HepG2 (cell line): Measurements from ENCODE around the gene ATP13A5. TPM values are rescaled to one million over a fixed set of nuclear protein-coding genes. Genes with fewer than 3 reads are reported as not detected.

Experiments
- ATAC-seq: fragments of 200-7000 bp; cut with Tn5 transposase; 3 replicates; pipeline ENCODE4 v1.9.1; 2020; ENCODE audit warnings: mild to moderate bottlenecking, moderate library complexity
- BruUV-seq: library from RNA; stranded (reverse); fragments of 400-500 nt; replicated peaks from 2 replicates; lab custom pipeline; 2021; lab: Mats Ljungman, UMichigan
- CTCF ChIA-PET: fragments of 300-600 bp; formaldehyde crosslinking; extraction: SDS; loops from one replicate; lab custom pipeline; 2021; ENCODE audit warnings: low total read pairs, inconsistent platforms, low intra/inter-chr PET ratio; lab: Yijun Ruan, JAX
- POLR2A ChIA-PET: fragments of 350-600 bp; sonication (Branson Sonifier 250); formaldehyde crosslinking; loops from one replicate; lab custom pipeline; 2020; ENCODE audit warnings: antibody characterized with exemption, inconsistent platforms; lab: Yijun Ruan, JAX
- DNase-seq: peaks from one replicate; pipeline ENCODE4 v3.0.0-alpha.2; 2015; ENCODE audit warnings: low spot score
- FAIRE-seq: peaks from 3 replicates; lab custom pipeline; 2011; peaks lifted over from hg19 to GRCh38; lab: Jason Lieb, UNC
- H2AFZ ChIP-seq: one replicate; pipeline ENCODE4 v1.6.1; 2011; ENCODE audit warnings: low read length, inconsistent platforms
- H3K27ac ChIP-seq: fragments of 300-600 bp; 3 replicates; pipeline ENCODE4 v1.8.0; 2011; ENCODE audit warnings: mixed run types, mild to moderate bottlenecking, mixed read lengths, low read length, inconsistent platforms; ENCODE audit not compliant: insufficient read depth; ENCODE audit errors: extremely low read length
- H3K27me3 ChIP-seq, 2 experiments: fragments of 200-600 bp in 1 of 2; 2 replicates in 1 of 2; 3 replicates in 1 of 2; pipeline versions ENCODE4 v1.6.0 to v1.8.0; 2011; ENCODE audit warnings: low read length in 2 of 2, mild to moderate bottlenecking in 2 of 2, moderate library complexity in 2 of 2, inconsistent platforms in 1 of 2; ENCODE audit not compliant: insufficient read depth in 2 of 2, control insufficient read depth in 1 of 2
- H3K36me3 ChIP-seq, 2 experiments: fragments of 200-600 bp in 1 of 2; replicated peaks in 1 of 2; 2 replicates in 1 of 2; 3 replicates in 1 of 2; pipeline versions ENCODE4 v1.5.1 to v1.8.0; 2011; ENCODE audit warnings: low read length in 2 of 2, inconsistent platforms in 1 of 2; ENCODE audit not compliant: insufficient read depth in 2 of 2, control insufficient read depth in 1 of 2
- H3K4me1 ChIP-seq: 2 replicates; pipeline ENCODE4 v1.5.1; 2012; ENCODE audit warnings: low read length, inconsistent platforms; ENCODE audit not compliant: insufficient read depth
- H3K4me2 ChIP-seq: 2 replicates; pipeline ENCODE4 v1.6.0; 2011; ENCODE audit warnings: low read depth, low read length, inconsistent platforms
- H3K4me3 ChIP-seq, 3 experiments: fragments of 200-600 bp in 1 of 3; sonication (generic), shearing (Covaris generic) in 1 of 3; replicated peaks in 1 of 3; 2 replicates each; pipeline ENCODE4 v1.5.1; 2011 to 2016; ENCODE audit warnings: low read length in 3 of 3, inconsistent platforms in 2 of 3, low read depth in 2 of 3, mild to moderate bottlenecking in 2 of 3, control low read depth in 1 of 3, mixed read lengths in 1 of 3; ENCODE audit not compliant: insufficient read depth in 1 of 3
- H3K79me2 ChIP-seq: one replicate; pipeline ENCODE4 v1.6.1; 2011; ENCODE audit warnings: low read length, inconsistent platforms; ENCODE audit not compliant: insufficient read depth
- H3K9ac ChIP-seq: 2 replicates; pipeline ENCODE4 v1.6.0; 2011; ENCODE audit warnings: mild to moderate bottlenecking, low read depth, low read length, inconsistent platforms; ENCODE audit not compliant: insufficient read depth
- H3K9me3 ChIP-seq: 2 replicates; pipeline ENCODE4 v1.5.1; 2012; ENCODE audit warnings: mild to moderate bottlenecking, low read length
- H4K20me1 ChIP-seq: 2 replicates; pipeline ENCODE4 v1.6.0; 2011; ENCODE audit warnings: inconsistent platforms, mild to moderate bottlenecking, low read length, moderate library complexity; ENCODE audit not compliant: insufficient read depth
- BRD4 ChIP-seq: sonication (generic); formaldehyde crosslinking; IDR thresholded peaks from 2 replicates; pipeline ENCODE4 v1.4.0; 2020; ENCODE audit warnings: missing genetic modification reagents
- CBFB ChIP-seq: sonication (generic); formaldehyde crosslinking; IDR thresholded peaks from 2 replicates; pipeline ENCODE4 v1.4.0; 2020; ENCODE audit warnings: missing genetic modification reagents
- ELF3 ChIP-seq: IDR thresholded peaks from 2 replicates; pipeline ENCODE4 v1.6.1; 2016; ENCODE audit warnings: missing genetic modification reagents, missing compliant biosample characterization
- FOSL2 ChIP-seq: sonication (generic); formaldehyde crosslinking; IDR thresholded peaks from 2 replicates; pipeline ENCODE4 v1.4.0; 2020; ENCODE audit warnings: missing genetic modification reagents
- FOXO4 ChIP-seq: sonication (generic); formaldehyde crosslinking; conservative IDR thresholded peaks from 2 replicates; pipeline ENCODE4 v1.8.1; 2023; ENCODE audit warnings: missing genetic modification reagents
- GPN1 ChIP-seq: sonication (generic); formaldehyde crosslinking; IDR thresholded peaks from 2 replicates; pipeline ENCODE4 v1.5.1; 2020; ENCODE audit warnings: missing genetic modification reagents, borderline replicate concordance
- SNAPC2 ChIP-seq: sonication (generic); formaldehyde crosslinking; IDR thresholded peaks from 2 replicates; pipeline ENCODE4 v1.8.1; 2022; ENCODE audit warnings: mild to moderate bottlenecking, missing genetic modification reagents
- SOX5 ChIP-seq: IDR thresholded peaks from 2 replicates; pipeline ENCODE4 v1.6.1; 2016; ENCODE audit warnings: borderline replicate concordance
- TMF1 ChIP-seq: sonication (generic); formaldehyde crosslinking; IDR thresholded peaks from 2 replicates; pipeline ENCODE4 v1.8.1; 2022; ENCODE audit warnings: low read depth, missing genetic modification reagents
- ZFP36L1 ChIP-seq: sonication (generic); formaldehyde crosslinking; IDR thresholded peaks from 2 replicates; pipeline ENCODE4 v1.8.0; 2022; ENCODE audit warnings: mild to moderate bottlenecking, missing genetic modification reagents, moderate library complexity
- ZKSCAN5 ChIP-seq: sonication (generic); formaldehyde crosslinking; IDR thresholded peaks from 2 replicates; pipeline ENCODE4 v1.5.1; 2020; ENCODE audit warnings: mild to moderate bottlenecking, missing genetic modification reagents
- ZNF317 ChIP-seq: sonication (generic); formaldehyde crosslinking; IDR thresholded peaks from 2 replicates; pipeline ENCODE4 v1.5.0; 2020; ENCODE audit warnings: mild to moderate bottlenecking, missing genetic modification reagents
- WGBS: methylation state at CpG from one replicate; pipeline ENCODE4 v1.1.6; 2017; ENCODE audit warnings: low lambda C conversion rate; 5-methylcytosine and 5-hydroxymethylcytosine counted together
- in situ Hi-C: cut with HindIII; loops from 2 replicates; pipeline ENCODE4 v1.10.0; 2017; ENCODE audit warnings: low pct_unique_long_range_greater_than_20kb; ENCODE audit not compliant: extremely low pct_ligation_motif_present
- intact Hi-C: fragments of 100-400 bp; cut with micrococcal nuclease; formaldehyde crosslinking; loops from one replicate; pipeline ENCODE4 v1.10.0; 2022; ENCODE audit not compliant: unreplicated experiment
- polyA plus RNA-seq, 8 experiments: library from polyadenylated mRNA; depleted of rRNA in 3 of 8; stranded (reverse) in 7 of 8; unstranded in 1 of 8; fragments of >200 nt; fragmentation: Illumina TruSeq in 4 of 8; extraction: Trizol in 4 of 8; gene quantifications; 2 replicates each; pipeline versions ENCODE4 v1.2.1 to v1.2.3, GENCODE V29; 2011 to 2016; ENCODE audit warnings: low read depth in 4 of 8, missing spikeins in 1 of 8, mixed read lengths in 1 of 8; ENCODE audit not compliant: insufficient read depth in 1 of 8
- total RNA-seq, 5 experiments: library from RNA; depleted of rRNA; stranded (reverse); fragments of >200 nt; fragmentation: Illumina TruSeq; extraction: Trizol; gene quantifications; 2 replicates each; pipeline ENCODE4 v1.2.3, GENCODE V29; 2016; ENCODE audit warnings: low read depth in 1 of 5
- TF ChIP-seq, protein P1 (sequence below): sonication (generic); formaldehyde crosslinking; IDR thresholded peaks from 2 replicates; pipeline ENCODE4 v1.4.0; 2020; ENCODE audit warnings: missing genetic modification reagents
- TF ChIP-seq, protein P2 (sequence below): sonication (generic); formaldehyde crosslinking; IDR thresholded peaks from 2 replicates; pipeline ENCODE4 v1.8.1; 2023; ENCODE audit warnings: missing genetic modification reagents, inconsistent platforms, borderline replicate concordance
- TF ChIP-seq, protein P3 (sequence below): sonication (generic); formaldehyde crosslinking; IDR thresholded peaks from 2 replicates; pipeline ENCODE4 v1.4.0; 2020; ENCODE audit warnings: missing genetic modification reagents

Gene ATP13A5
- total and polyA plus RNA-seq, 2 of the 13 experiments (the other 11 are each of a cell fraction or from before 2014, with no cell fraction given), result not detected

- TF ChIP-seq, protein P1, sequence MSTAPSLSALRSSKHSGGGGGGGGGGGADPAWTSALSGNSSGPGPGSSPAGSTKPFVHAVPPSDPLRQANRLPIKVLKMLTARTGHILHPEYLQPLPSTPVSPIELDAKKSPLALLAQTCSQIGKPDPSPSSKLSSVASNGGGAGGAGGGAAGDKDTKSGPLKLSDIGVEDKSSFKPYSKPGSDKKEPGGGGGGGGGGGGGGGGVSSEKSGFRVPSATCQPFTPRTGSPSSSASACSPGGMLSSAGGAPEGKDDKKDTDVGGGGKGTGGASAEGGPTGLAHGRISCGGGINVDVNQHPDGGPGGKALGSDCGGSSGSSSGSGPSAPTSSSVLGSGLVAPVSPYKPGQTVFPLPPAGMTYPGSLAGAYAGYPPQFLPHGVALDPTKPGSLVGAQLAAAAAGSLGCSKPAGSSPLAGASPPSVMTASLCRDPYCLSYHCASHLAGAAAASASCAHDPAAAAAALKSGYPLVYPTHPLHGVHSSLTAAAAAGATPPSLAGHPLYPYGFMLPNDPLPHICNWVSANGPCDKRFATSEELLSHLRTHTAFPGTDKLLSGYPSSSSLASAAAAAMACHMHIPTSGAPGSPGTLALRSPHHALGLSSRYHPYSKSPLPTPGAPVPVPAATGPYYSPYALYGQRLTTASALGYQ (CRISPR knock-in tag), result no peak
- no peak for TF ChIP-seq ELF3 (CRISPR knock-in tag)
- no peak for TF ChIP-seq TMF1 (CRISPR knock-in tag)
- TF ChIP-seq, protein P2, sequence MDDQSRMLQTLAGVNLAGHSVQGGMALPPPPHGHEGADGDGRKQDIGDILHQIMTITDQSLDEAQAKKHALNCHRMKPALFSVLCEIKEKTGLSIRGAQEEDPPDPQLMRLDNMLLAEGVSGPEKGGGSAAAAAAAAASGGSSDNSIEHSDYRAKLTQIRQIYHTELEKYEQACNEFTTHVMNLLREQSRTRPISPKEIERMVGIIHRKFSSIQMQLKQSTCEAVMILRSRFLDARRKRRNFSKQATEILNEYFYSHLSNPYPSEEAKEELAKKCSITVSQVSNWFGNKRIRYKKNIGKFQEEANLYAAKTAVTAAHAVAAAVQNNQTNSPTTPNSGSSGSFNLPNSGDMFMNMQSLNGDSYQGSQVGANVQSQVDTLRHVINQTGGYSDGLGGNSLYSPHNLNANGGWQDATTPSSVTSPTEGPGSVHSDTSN (CRISPR knock-in tag), result no peak
Observed at GRCh38 chr3:193347521-193348501, 30.7 kb downstream of the ATP13A5 start (continued).

GRCh38 chr3:193346259-193346658 is 32.3 kb downstream of the ATP13A5 start:
- FAIRE-seq, result no peak
- Histone ChIP-seq H3K27me3 (0 out of 5 replicates have a peak, but pooled peaks cover 0 to 6% of the 10 kb centered on the region in 2 experiments), H2AFZ (no peak overlapping the region), H3K4me1 (no peaks in the 10 kb centered on the region), H3K36me3 (no peaks in the 10 kb centered on the region), H3K79me2 (no peaks in the 10 kb centered on the region), H3K27ac (no peak overlapping the region), H3K9me3 (no peaks in the 10 kb centered on the region), H3K4me3 (no peak overlapping the region), H4K20me1 (no peaks in the 10 kb centered on the region), H3K4me2 (no peak overlapping the region), H3K9ac (no peak overlapping the region)
- ChIA-PET CTCF (no interaction called here), POLR2A (no interaction called here)
- DNase-seq, result no peak
- intact Hi-C loops, result no loop called here
- no TSS peak for BruUV-seq
- no peak for ATAC-seq
- in situ Hi-C loops, result no loop called here
- WGBS, result 2% methylated on average over 4 of the region's 4 CpGs
- TF ChIP-seq, protein P3, sequence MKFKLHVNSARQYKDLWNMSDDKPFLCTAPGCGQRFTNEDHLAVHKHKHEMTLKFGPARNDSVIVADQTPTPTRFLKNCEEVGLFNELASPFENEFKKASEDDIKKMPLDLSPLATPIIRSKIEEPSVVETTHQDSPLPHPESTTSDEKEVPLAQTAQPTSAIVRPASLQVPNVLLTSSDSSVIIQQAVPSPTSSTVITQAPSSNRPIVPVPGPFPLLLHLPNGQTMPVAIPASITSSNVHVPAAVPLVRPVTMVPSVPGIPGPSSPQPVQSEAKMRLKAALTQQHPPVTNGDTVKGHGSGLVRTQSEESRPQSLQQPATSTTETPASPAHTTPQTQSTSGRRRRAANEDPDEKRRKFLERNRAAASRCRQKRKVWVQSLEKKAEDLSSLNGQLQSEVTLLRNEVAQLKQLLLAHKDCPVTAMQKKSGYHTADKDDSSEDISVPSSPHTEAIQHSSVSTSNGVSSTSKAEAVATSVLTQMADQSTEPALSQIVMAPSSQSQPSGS (CRISPR knock-in tag), result no peak
- no peak for TF ChIP-seq ZNF317 (CRISPR knock-in tag)
- TF ChIP-seq BRD4 (CRISPR knock-in tag), result no peak
- TF ChIP-seq ZFP36L1 (CRISPR knock-in tag), result no peak
- no peak for TF ChIP-seq TMF1 (CRISPR knock-in tag)
- TF ChIP-seq CBFB (CRISPR knock-in tag), result no peak
- no peak for TF ChIP-seq FOXO4 (CRISPR knock-in tag)
- no peak for TF ChIP-seq ZKSCAN5
- no peak for TF ChIP-seq GPN1 (CRISPR knock-in tag)
- no peak for TF ChIP-seq SNAPC2 (CRISPR knock-in tag)
- TF ChIP-seq FOSL2 (CRISPR knock-in tag), result no peak
- no peak for TF ChIP-seq SOX5 (CRISPR knock-in tag)
